ENCODE results near the gene ZNF343. TPM values are rescaled to one million over a fixed set of nuclear protein-coding genes. Genes with fewer than 3 reads are reported as not detected.
A peak's percentile ranks its signal among the peaks of the same experiment; 100 is the strongest.
"Not testable (repeated sequence)": the region's sequence is repeated elsewhere in the genome, so short reads cannot be mapped to it uniquely, and the experiment has no call there.

The ZNF343 gene
- total and polyA plus RNA-seq, 2 donors (not counting 1 experiment from before 2014, with no cell fraction given) = 11.2 to 15.0 TPM

- no peaks in the 10 kb centered on the region for H3K36me3 ChIP-seq (ENCODE audit: control insufficient read depth, insufficient read depth, low read length)
- no peaks in the 10 kb centered on the region for H3K79me2 ChIP-seq (ENCODE audit: control insufficient read depth, insufficient read depth, low read length)
- peak overlapping the region; percentile 90 for H3K9ac ChIP-seq (ENCODE audit: insufficient read depth, low read length)
- peak overlapping the region; percentile 92 for H3K27ac ChIP-seq (ENCODE audit: insufficient read depth, low read length)
- peak overlapping the region; percentile 88 for H3K4me2 ChIP-seq (ENCODE audit: extremely low read depth, insufficient read depth, low read length)
- H3K4me3 ChIP-seq (replicated peaks in 1 of 4; ENCODE audit: control extremely low read depth in 1 of 4, insufficient read depth in 1 of 4, low read depth in 3 of 4, low read length in 4 of 4) = peak overlapping the region; percentile 77 to 89 (median 78)
- DNase-seq (ENCODE audit: low read depth in 2 of 2) = peak; percentile 60 to 61
- no peaks in the 10 kb centered on the region for H3K9me3 ChIP-seq (ENCODE audit: control insufficient read depth, insufficient read depth, low read depth, low read length)
- H3K27me3 ChIP-seq (ENCODE audit: control insufficient read depth, insufficient read depth, low read length) = no peaks in the 10 kb centered on the region
- no peaks in the 10 kb centered on the region for H3K4me1 ChIP-seq (ENCODE audit: control insufficient read depth, extremely low read depth, insufficient read depth, low read length)
- H4K20me1 ChIP-seq (ENCODE audit: control insufficient read depth, extremely low read depth, insufficient read depth, low read length) = no peaks in the 10 kb centered on the region
- TF ChIP-seq CTCF (conservative IDR thresholded peaks at IDR 0.05 in 1 of 2, IDR thresholded peaks at IDR 0.05 in 1 of 2; ENCODE audit: low read depth in 1 of 2, low read length in 2 of 2) (no peak), EZH2 (IDR thresholded peaks at IDR 0.05; ENCODE audit: low read length, missing control alignments) (no peak)
- H2AFZ ChIP-seq (ENCODE audit: low read length) = peak overlapping the region; percentile 69
Observed at GRCh38 chr20:2524709-2525506, 16.2 kb upstream of the ZNF343 start.

GRCh38 chr20:2523919-2524708 is 15.4 kb upstream of the ZNF343 start:
- Histone ChIP-seq H3K79me2 (ENCODE audit: control insufficient read depth, insufficient read depth, low read length) (no peaks in the 10 kb centered on the region), H4K20me1 (ENCODE audit: control insufficient read depth, extremely low read depth, insufficient read depth, low read length) (no peaks in the 10 kb centered on the region), H3K27me3 (ENCODE audit: control insufficient read depth, insufficient read depth, low read length) (no peaks in the 10 kb centered on the region), H3K9me3 (ENCODE audit: control insufficient read depth, insufficient read depth, low read depth, low read length) (no peaks in the 10 kb centered on the region), H2AFZ (ENCODE audit: low read length) (peak overlapping the region; percentile 69), H3K36me3 (ENCODE audit: control insufficient read depth, insufficient read depth, low read length) (no peaks in the 10 kb centered on the region), H3K9ac (ENCODE audit: insufficient read depth, low read length) (peak overlapping the region; percentile 90), H3K4me3 (replicated peaks in 1 of 4; ENCODE audit: control extremely low read depth in 1 of 4, insufficient read depth in 1 of 4, low read depth in 3 of 4, low read length in 4 of 4) (peak overlapping the region; percentile 77 to 89 (median 78)), H3K4me1 (ENCODE audit: control insufficient read depth, extremely low read depth, insufficient read depth, low read length) (peaks cover 5% of the 10 kb centered on the region), H3K4me2 (ENCODE audit: extremely low read depth, insufficient read depth, low read length) (peak overlapping the region; percentile 88), H3K27ac (ENCODE audit: insufficient read depth, low read length) (peak overlapping the region; percentile 92)
- no peak for TF ChIP-seq EZH2 (IDR thresholded peaks at IDR 0.05; ENCODE audit: low read length, missing control alignments)
- TF ChIP-seq CTCF (conservative IDR thresholded peaks at IDR 0.05 in 1 of 2, IDR thresholded peaks at IDR 0.05 in 1 of 2; ENCODE audit: low read depth in 1 of 2, low read length in 2 of 2) = peak; percentile 81 to 86
- DNase-seq (ENCODE audit: low read depth in 2 of 2) = peak; percentile 65 to 79

GRCh38 chr20:2522826-2523429 is 14.2 kb upstream of the ZNF343 start:
- H3K4me3 ChIP-seq (replicated peaks in 1 of 4; ENCODE audit: control extremely low read depth in 1 of 4, insufficient read depth in 1 of 4, low read depth in 3 of 4, low read length in 4 of 4); H3K27me3 ChIP-seq (ENCODE audit: control insufficient read depth, insufficient read depth, low read length); H3K27ac ChIP-seq (ENCODE audit: insufficient read depth, low read length); H3K4me2 ChIP-seq (ENCODE audit: extremely low read depth, insufficient read depth, low read length); H3K9ac ChIP-seq (ENCODE audit: insufficient read depth, low read length); H4K20me1 ChIP-seq (ENCODE audit: control insufficient read depth, extremely low read depth, insufficient read depth, low read length); H2AFZ ChIP-seq (ENCODE audit: low read length); H3K79me2 ChIP-seq (ENCODE audit: control insufficient read depth, insufficient read depth, low read length); H3K36me3 ChIP-seq (ENCODE audit: control insufficient read depth, insufficient read depth, low read length); H3K4me1 ChIP-seq (ENCODE audit: control insufficient read depth, extremely low read depth, insufficient read depth, low read length); DNase-seq (ENCODE audit: low read depth in 2 of 2); H3K9me3 ChIP-seq (ENCODE audit: control insufficient read depth, insufficient read depth, low read depth, low read length): not testable (repeated sequence)
